OCI-LY7 (cell line): ENCODE measurements around the gene PILRA. TPM values are rescaled to one million over a fixed set of nuclear protein-coding genes. Genes with fewer than 3 reads are reported as not detected.
"Not testable (repeated sequence)": the region's sequence is repeated elsewhere in the genome, so short reads cannot be mapped to it uniquely, and the experiment has no call there.

ENCODE experiments used
- BruUV-seq: library from RNA; stranded (reverse); fragments of 400-500 nt; replicated peaks from 2 replicates; lab custom pipeline; 2021; lab: Mats Ljungman, UMichigan
- CTCF ChIA-PET: fragments of 300-600 bp; sonication (Branson Sonifier 250); formaldehyde crosslinking; loops from one replicate; lab custom pipeline; 2022; ENCODE audit warnings: antibody characterized with exemption; ENCODE audit not compliant: unreplicated experiment; lab: Charles Lee
- POLR2A ChIA-PET: fragments of 300-600 bp; sonication (Branson Sonifier 250); formaldehyde crosslinking; loops from one replicate; lab custom pipeline; 2022; ENCODE audit warnings: antibody characterized with exemption; lab: Charles Lee
- DNase-seq: peaks from one replicate; pipeline ENCODE4 v3.0.0-alpha.2; 2015; ENCODE audit warnings: low spot score
- H2AFZ ChIP-seq: fragments of 200-600 bp; sonication (generic), shearing (Covaris generic); 2 replicates; pipeline ENCODE4 v1.6.1; 2014; ENCODE audit warnings: mild to moderate bottlenecking, antibody characterized with exemption, low read length, moderate library complexity
- H3K27ac ChIP-seq: fragments of 200-600 bp; sonication (generic); 2 replicates; pipeline ENCODE4 v1.5.1; 2014; ENCODE audit warnings: mixed run types, low read depth, mild to moderate bottlenecking, moderate library complexity, low read length, inconsistent platforms; ENCODE audit not compliant: poor library complexity, severe bottlenecking
- H3K36me3 ChIP-seq: fragments of 200-600 bp; sonication (generic); 2 replicates; pipeline ENCODE4 v1.6.1; 2014; ENCODE audit warnings: mild to moderate bottlenecking, antibody characterized with exemption, low read length, moderate library complexity, mixed read lengths; ENCODE audit not compliant: insufficient read depth
- H3K4me1 ChIP-seq: fragments of 200-600 bp; sonication (generic); 2 replicates; pipeline ENCODE4 v1.5.1; 2014; ENCODE audit warnings: mild to moderate bottlenecking, low read length; ENCODE audit not compliant: insufficient read depth, poor library complexity, severe bottlenecking
- H3K4me2 ChIP-seq: fragments of 200-600 bp; sonication (generic); 2 replicates; pipeline ENCODE4 v1.6.1; 2014; ENCODE audit warnings: mild to moderate bottlenecking, low read length
- H3K4me3 ChIP-seq: fragments of 200-600 bp; sonication (generic); 2 replicates; pipeline ENCODE4 v1.5.1; 2014; ENCODE audit warnings: mild to moderate bottlenecking, low read depth, low read length; ENCODE audit not compliant: poor library complexity, severe bottlenecking
- H3K79me2 ChIP-seq: fragments of 200-600 bp; sonication (generic); 2 replicates; pipeline ENCODE4 v1.6.1; 2016; ENCODE audit warnings: low read depth, mild to moderate bottlenecking, low read length, moderate library complexity, mixed read lengths; ENCODE audit not compliant: insufficient read depth
- H3K9me2 ChIP-seq: fragments of 200-600 bp; sonication (generic); 2 replicates; pipeline ENCODE4 v1.6.1; 2016; ENCODE audit warnings: mild to moderate bottlenecking, low read length, mixed read lengths; ENCODE audit not compliant: insufficient read depth
- H3K9me3 ChIP-seq: fragments of 200-600 bp; sonication (generic); 2 replicates; pipeline ENCODE4 v1.6.1; 2014; ENCODE audit warnings: mild to moderate bottlenecking, mixed run types, low read length, mixed read lengths
- H4K20me1 ChIP-seq: fragments of 200-600 bp; sonication (generic); 2 replicates; pipeline ENCODE4 v1.6.1; 2014; ENCODE audit warnings: mild to moderate bottlenecking, antibody characterized with exemption, low read length, moderate library complexity, mixed read lengths; ENCODE audit not compliant: insufficient read depth
- EZH2phosphoT487 ChIP-seq: fragments of 200-600 bp; sonication (generic); IDR thresholded peaks from 2 replicates; pipeline ENCODE4 v1.6.1; 2018; ENCODE audit warnings: low read depth, borderline replicate concordance, mild to moderate bottlenecking, mixed run types, antibody characterized with exemption, low read length, moderate library complexity, mixed read lengths
- intact Hi-C: fragments of 100-400 bp; cut with micrococcal nuclease; formaldehyde crosslinking; loops from one replicate; pipeline ENCODE4 v1.10.0; 2022; ENCODE audit not compliant: unreplicated experiment
- total RNA-seq, 2 experiments: library from RNA; depleted of rRNA in 1 of 2; stranded (reverse); fragments of >200 nt in 1 of 2; shearing (Covaris generic) in 1 of 2; gene quantifications; 2 replicates each; pipeline ENCODE4 v1.2.3, GENCODE V29; 2014 to 2022
- TF ChIP-seq, protein P1 (sequence below): fragments of 200-600 bp; sonication (generic); conservative IDR thresholded peaks from 2 replicates; pipeline ENCODE4 v1.5.1; 2014; ENCODE audit warnings: mild to moderate bottlenecking, antibody characterized with exemption, low read length, moderate library complexity, mixed read lengths

PILRA gene
- total RNA-seq, 2 experiments from 2014 or later, result 8.0 to 16.0 TPM

DNA sequence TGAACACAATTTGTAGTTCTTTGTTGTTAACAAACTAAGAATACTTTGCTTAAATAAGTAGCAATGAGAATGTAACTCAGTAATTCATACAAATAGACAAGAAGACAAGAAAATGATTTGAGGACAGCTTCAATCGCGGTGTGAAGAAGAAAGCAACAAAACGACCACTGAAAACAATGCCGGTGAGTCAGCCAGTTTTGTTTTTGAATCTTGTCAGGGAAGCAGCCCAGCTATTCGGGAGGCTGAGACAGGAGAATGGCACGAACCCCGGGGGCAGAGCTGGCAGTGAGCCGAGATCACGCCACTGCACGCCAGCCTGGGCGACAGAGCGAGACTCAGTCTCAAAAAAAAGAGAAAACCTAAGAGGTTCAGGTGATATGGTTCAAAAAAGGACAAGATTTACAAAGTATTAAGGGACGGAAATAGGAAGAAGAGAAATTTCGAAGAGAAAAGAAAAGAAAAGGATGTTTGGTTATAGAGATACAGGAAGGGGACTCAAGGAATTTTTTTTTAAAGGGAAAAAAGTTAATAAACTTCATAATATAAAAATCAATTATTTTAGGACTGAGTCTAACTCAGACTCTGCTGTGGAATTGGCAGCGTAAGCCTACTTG, 35.1 kb upstream of the PILRA start:
- H4K20me1 ChIP-seq, DNase-seq, CTCF ChIA-PET, H2AFZ ChIP-seq, H3K9me3 ChIP-seq, intact Hi-C loops, H3K9me2 ChIP-seq, POLR2A ChIA-PET, H3K27ac ChIP-seq, BruUV-seq, H3K4me3 ChIP-seq: not testable (repeated sequence)
- Histone ChIP-seq H3K36me3 (peaks cover 46% of the 10 kb centered on the region), H3K4me2 (peak overlapping the region; percentile 85), H3K4me1 (peaks cover 42% of the 10 kb centered on the region), H3K79me2 (peaks cover 54% of the 10 kb centered on the region)

DNA sequence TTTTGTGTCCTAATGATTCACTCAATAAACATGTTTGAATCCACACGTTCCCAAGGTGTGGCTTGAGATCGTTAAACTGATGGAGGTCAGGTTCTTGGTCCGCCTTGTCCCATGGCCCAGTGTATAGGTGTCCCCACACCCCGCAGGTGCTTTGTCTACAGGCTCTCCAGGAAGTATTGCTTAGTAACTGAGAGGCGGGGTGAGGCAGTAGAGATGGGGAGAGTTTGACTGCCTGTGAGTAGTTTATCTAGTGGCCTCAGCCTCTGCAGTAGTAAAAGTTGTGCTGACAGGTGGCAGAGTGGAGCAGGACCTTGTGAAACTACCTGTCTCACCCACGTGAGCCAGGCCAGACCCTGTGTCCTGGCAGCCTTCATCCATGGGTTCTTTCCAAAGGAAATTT, 32.0 kb upstream of the PILRA start:
- peaks cover 55% of the 10 kb centered on the region for H3K4me1 ChIP-seq
- H3K4me3 ChIP-seq, H4K20me1 ChIP-seq, H2AFZ ChIP-seq, BruUV-seq, CTCF ChIA-PET, POLR2A ChIA-PET, H3K9me3 ChIP-seq, H3K9me2 ChIP-seq: not testable (repeated sequence)
- intact Hi-C loops, result loop anchor here (10.0 kb wide), 1 partner anchor 206 kb away; no protein-coding TSS in a partner anchor
- peaks cover 57% of the 10 kb centered on the region for H3K36me3 ChIP-seq
- peaks cover 45% of the 10 kb centered on the region for H3K79me2 ChIP-seq
- peak overlapping the region; percentile 35 for H3K4me2 ChIP-seq
- H3K27ac ChIP-seq, result peak overlapping the region; percentile 43
- DNase-seq, result peak; percentile 48
- TF ChIP-seq, protein P1, sequence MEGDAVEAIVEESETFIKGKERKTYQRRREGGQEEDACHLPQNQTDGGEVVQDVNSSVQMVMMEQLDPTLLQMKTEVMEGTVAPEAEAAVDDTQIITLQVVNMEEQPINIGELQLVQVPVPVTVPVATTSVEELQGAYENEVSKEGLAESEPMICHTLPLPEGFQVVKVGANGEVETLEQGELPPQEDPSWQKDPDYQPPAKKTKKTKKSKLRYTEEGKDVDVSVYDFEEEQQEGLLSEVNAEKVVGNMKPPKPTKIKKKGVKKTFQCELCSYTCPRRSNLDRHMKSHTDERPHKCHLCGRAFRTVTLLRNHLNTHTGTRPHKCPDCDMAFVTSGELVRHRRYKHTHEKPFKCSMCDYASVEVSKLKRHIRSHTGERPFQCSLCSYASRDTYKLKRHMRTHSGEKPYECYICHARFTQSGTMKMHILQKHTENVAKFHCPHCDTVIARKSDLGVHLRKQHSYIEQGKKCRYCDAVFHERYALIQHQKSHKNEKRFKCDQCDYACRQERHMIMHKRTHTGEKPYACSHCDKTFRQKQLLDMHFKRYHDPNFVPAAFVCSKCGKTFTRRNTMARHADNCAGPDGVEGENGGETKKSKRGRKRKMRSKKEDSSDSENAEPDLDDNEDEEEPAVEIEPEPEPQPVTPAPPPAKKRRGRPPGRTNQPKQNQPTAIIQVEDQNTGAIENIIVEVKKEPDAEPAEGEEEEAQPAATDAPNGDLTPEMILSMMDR, result peak; percentile 34; the same call in 1 of the 2 replicates

DNA sequence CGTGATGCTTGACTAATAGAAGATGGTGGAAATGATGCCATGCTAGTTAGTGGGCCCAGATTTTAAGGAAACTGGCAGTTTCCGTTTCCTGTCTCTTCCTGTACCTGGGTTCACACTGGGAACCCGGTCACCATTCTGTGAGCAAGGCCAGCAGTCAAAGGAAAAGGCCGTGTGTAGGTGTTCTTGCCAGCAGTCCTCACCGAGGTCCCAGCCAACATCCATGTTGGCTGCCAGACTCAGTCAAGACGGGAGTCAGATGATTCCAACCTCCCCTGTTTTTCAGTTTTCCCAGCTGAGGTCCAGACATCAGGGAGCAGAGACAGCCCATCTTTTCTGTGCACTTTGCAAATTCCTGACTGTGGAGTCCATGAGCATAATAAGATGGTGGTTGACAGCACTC, 30.5 kb upstream of the PILRA start:
- BruUV-seq, result no TSS peak
- Histone ChIP-seq H3K9me2 (no peaks in the 10 kb centered on the region), H3K4me2 (no peak overlapping the region; the same call in 1 of the 2 replicates), H3K36me3 (peaks cover 68% of the 10 kb centered on the region), H3K79me2 (peaks cover 37% of the 10 kb centered on the region; the same call in 1 of the 2 replicates), H3K4me1 (peaks cover 49% of the 10 kb centered on the region), H4K20me1 (peaks cover 8% of the 10 kb centered on the region; the same call in 1 of the 2 replicates), H3K9me3 (no peaks in the 10 kb centered on the region), H3K4me3 (no peak overlapping the region), H2AFZ (no peak overlapping the region), H3K27ac (no peak overlapping the region)
- intact Hi-C loops, result loop anchor here (10.0 kb wide), 1 partner anchor 208 kb away; no protein-coding TSS in a partner anchor
- DNase-seq, result no peak
- POLR2A ChIA-PET, result no interaction called here
- TF ChIP-seq EZH2phosphoT487, result no peak
- TF ChIP-seq, protein P1, result no peak
- CTCF ChIA-PET, result interaction anchor here (0.6 kb wide), 1 partner anchor 283 kb away, joined by 3 read pairs; no protein-coding TSS in a partner anchor

DNA sequence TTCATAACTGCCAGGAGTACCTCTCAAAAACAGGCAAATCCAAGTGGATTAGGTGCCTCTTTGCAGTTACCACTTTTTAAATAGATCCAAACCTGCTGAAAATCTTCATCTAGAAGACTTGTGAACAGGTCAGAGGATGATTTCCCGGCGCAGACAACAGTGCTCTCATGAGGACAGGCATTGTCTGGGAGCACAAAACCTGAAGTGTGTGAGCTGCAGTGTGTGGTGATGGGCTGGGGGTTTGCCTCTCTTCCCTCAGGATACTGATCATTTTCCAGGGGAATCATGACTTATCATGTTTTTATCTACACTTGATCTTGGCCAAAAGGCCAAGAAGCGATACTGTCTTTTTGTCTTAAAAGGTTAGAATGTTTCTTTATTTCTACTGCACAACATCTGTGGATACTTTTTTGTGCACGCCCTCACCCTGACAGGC, 29.1 kb upstream of the PILRA start:
- H3K4me2 ChIP-seq, result peak overlapping the region; percentile 93
- H3K9me2 ChIP-seq, POLR2A ChIA-PET, H3K9me3 ChIP-seq, H2AFZ ChIP-seq, BruUV-seq, H4K20me1 ChIP-seq: not testable (repeated sequence)
- intact Hi-C loops, result loop anchor here (10.0 kb wide), 1 partner anchor 209 kb away; no protein-coding TSS in a partner anchor
- H3K4me1 ChIP-seq, result peaks cover 49% of the 10 kb centered on the region
- peaks cover 73% of the 10 kb centered on the region for H3K36me3 ChIP-seq
- peak overlapping the region; percentile 57 for H3K4me3 ChIP-seq
- peaks cover 28% of the 10 kb centered on the region; the same call in 1 of the 2 replicates for H3K79me2 ChIP-seq
- DNase-seq, result peak; percentile 28
- CTCF ChIA-PET, result interaction anchor here (0.5 kb wide), 1 partner anchor 76 kb away, joined by 3 read pairs; no protein-coding TSS in a partner anchor
- peak overlapping the region; percentile 89 for H3K27ac ChIP-seq
